ENCODE results near the gene OR2T2.
"Not testable (repeated sequence)": the region's sequence is repeated elsewhere in the genome, so short reads cannot be mapped to it uniquely, and the experiment has no call there.

Gene OR2T2

DNA sequence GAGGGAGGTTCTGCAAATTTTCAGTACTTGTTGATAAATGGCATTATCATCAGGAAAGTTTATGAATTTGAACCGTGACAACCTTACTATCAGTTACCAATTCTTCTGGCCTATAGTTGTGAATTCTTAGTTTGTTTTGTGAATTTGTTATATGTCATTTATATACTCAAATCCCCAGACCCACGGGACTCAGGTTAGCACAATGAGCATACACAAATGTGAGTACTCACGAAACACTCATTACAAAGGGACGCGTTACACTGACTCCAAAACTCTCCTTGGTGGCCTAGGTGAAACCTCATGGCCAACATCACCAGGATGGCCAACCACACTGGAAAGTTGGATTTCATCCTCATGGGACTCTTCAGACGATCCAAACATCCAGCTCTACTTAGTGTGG lies 42.9 kb downstream of the OR2T2 start, which contains the start of gene OR2T5:
OR2T5 (plus strand) TSS at position 301 of the 400 bp plus-strand sequence; CDS start at position 301, 0 bp downstream.
- not testable (repeated sequence) for H3K27ac ChIP-seq

- H3K27ac ChIP-seq = not testable (repeated sequence)
Observed at GRCh38 chr1:248496661-248497060, 51.2 kb downstream of the OR2T2 start.

GRCh38 chr1:248500305-248501035 lies 55.0 kb downstream of the OR2T2 start:
- H3K27ac ChIP-seq = not testable (repeated sequence)
